Fibroblast of lung (primary cell): Measurements from ENCODE around the gene ACBD4.

Experiments used
- EZH2 ChIP-seq: IDR thresholded peaks from 2 replicates; pipeline ENCODE4 v1.5.1; 2012; ENCODE audit warnings: low read length, control low read depth, mild to moderate bottlenecking; ENCODE audit errors: missing control alignments
- TF ChIP-seq, protein P1 (sequence below), 2 donors: IDR thresholded peaks in 1 of 2; conservative IDR thresholded peaks in 1 of 2; 1 replicate in 1 of 2; 2 replicates in 1 of 2; pipeline ENCODE4 v1.5.1; 2011 to 2012; ENCODE audit warnings: low read length in 2 of 2, control low read depth in 1 of 2, inconsistent platforms in 1 of 2, low read depth in 1 of 2, mild to moderate bottlenecking in 1 of 2

DNA sequence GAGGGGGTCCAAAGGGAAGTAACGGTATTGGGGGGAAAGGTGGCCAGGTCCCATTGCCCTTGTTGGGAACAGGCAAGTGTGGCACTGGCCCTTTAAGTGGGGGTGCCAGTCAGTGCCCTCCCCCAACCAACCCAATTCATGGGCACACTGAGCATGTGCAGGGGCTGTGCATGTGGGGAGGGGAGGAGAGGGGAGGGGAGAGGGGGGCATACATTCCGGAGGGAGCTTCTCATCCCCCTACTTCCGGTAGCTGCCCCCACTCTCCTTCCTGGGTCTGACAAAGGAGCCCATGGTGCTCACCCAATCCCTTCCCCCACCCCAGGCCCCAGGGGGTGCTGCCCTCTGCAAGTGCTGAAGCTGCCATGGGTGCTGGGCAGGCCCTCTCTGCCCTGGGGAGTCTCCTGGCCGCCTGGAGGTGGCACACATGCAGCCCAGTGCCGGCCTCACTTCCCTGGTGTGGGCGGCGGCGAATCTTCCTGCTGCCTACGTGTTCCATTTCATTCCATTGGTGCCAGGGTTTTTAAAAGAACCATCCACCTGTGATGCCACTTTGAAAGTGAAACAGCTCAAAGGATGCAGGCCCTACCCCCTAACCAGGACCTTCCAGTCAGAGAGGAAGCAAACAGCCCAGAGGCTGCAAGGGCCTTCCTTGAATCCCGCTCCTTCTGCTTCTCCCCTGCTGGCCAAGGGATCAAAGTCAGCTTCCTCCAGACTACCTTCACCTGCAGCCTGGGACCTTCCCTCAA is 37.2 kb downstream of the ACBD4 start:
- TF ChIP-seq, protein P1, sequence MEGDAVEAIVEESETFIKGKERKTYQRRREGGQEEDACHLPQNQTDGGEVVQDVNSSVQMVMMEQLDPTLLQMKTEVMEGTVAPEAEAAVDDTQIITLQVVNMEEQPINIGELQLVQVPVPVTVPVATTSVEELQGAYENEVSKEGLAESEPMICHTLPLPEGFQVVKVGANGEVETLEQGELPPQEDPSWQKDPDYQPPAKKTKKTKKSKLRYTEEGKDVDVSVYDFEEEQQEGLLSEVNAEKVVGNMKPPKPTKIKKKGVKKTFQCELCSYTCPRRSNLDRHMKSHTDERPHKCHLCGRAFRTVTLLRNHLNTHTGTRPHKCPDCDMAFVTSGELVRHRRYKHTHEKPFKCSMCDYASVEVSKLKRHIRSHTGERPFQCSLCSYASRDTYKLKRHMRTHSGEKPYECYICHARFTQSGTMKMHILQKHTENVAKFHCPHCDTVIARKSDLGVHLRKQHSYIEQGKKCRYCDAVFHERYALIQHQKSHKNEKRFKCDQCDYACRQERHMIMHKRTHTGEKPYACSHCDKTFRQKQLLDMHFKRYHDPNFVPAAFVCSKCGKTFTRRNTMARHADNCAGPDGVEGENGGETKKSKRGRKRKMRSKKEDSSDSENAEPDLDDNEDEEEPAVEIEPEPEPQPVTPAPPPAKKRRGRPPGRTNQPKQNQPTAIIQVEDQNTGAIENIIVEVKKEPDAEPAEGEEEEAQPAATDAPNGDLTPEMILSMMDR (conservative IDR thresholded peaks at IDR 0.05 in 1 of 2, IDR thresholded peaks at IDR 0.05 in 1 of 2; ENCODE audit: low read depth in 1 of 2, low read length in 2 of 2): no peak
- TF ChIP-seq EZH2: no peak
